Measurements from ENCODE around the gene MARCO.
"Not testable (repeated sequence)": the region's sequence is repeated elsewhere in the genome, so short reads cannot be mapped to it uniquely, and the experiment has no call there.

Gene MARCO

GRCh38 chr2:118975133-118975532, 33.1 kb downstream of the MARCO start:
- DNase-seq: no peak

GRCh38 chr2:118978064-118978463, 36.1 kb downstream of the MARCO start:
- no peak for DNase-seq

- no peak for DNase-seq
Measured at GRCh38 chr2:118979152-118979861, 37.3 kb downstream of the MARCO start.

GRCh38 chr2:118980022-118980421, 38.0 kb downstream of the MARCO start:
- DNase-seq: no peak

GRCh38 chr2:118980573-118980972, 38.6 kb downstream of the MARCO start:
- no peak for DNase-seq

GRCh38 chr2:118981632-118982031, 39.6 kb downstream of the MARCO start:
- no peak for DNase-seq

- DNase-seq: no peak
Measured at GRCh38 chr2:118982039-118982438, 40.0 kb downstream of the MARCO start.

GRCh38 chr2:118983133-118983532, 41.1 kb downstream of the MARCO start:
- DNase-seq: no peak

GRCh38 chr2:118983915-118984314, 41.9 kb downstream of the MARCO start:
- DNase-seq: no peak

GRCh38 chr2:118986738-118987137, 44.7 kb downstream of the MARCO start:
- DNase-seq: no peak

GRCh38 chr2:118987886-118988285, 45.9 kb downstream of the MARCO start:
- DNase-seq: no peak

- no peak for DNase-seq
Measured at GRCh38 chr2:118988706-118989105, 46.7 kb downstream of the MARCO start.

- DNase-seq: no peak
Measured at GRCh38 chr2:118989481-118989880, 47.5 kb downstream of the MARCO start.

- DNase-seq: no peak
Measured at GRCh38 chr2:118990757-118991545, 49.0 kb downstream of the MARCO start.

GRCh38 chr2:118991554-118991953, 49.6 kb downstream of the MARCO start:
- no peak for DNase-seq

GRCh38 chr2:118992740-118993391, 50.9 kb downstream of the MARCO start:
- DNase-seq: no peak

GRCh38 chr2:118993392-118993752, 51.4 kb downstream of the MARCO start:
- DNase-seq: no peak

GRCh38 chr2:118994172-118994700, 52.2 kb downstream of the MARCO start:
- DNase-seq: no peak

- DNase-seq: no peak
Measured at GRCh38 chr2:118994778-118995177, 52.8 kb downstream of the MARCO start.

- DNase-seq: not testable (repeated sequence)
Measured at GRCh38 chr2:119003856-119004255, 61.9 kb downstream of the MARCO start.

- DNase-seq: no peak
Measured at GRCh38 chr2:119004602-119005001, 62.6 kb downstream of the MARCO start.

GRCh38 chr2:119005051-119005450, 63.1 kb downstream of the MARCO start:
- DNase-seq: no peak

- DNase-seq: no peak
Measured at GRCh38 chr2:119005555-119005954, 63.6 kb downstream of the MARCO start.

GRCh38 chr2:119006441-119006840, 64.4 kb downstream of the MARCO start:
- DNase-seq: no peak
